H1 (cell line): ENCODE data around the gene PRDM15. TPM values are rescaled to one million over a fixed set of nuclear protein-coding genes. Genes with fewer than 3 reads are reported as not detected.

Experiments
- ATF3 ChIP-seq: IDR thresholded peaks from 2 replicates; pipeline ENCODE4 v1.6.1; 2011; ENCODE audit warnings: low read depth, mild to moderate bottlenecking, low read length; ENCODE audit not compliant: insufficient read depth
- HDAC2 ChIP-seq, 2 experiments: fragments of 300-600 bp in 1 of 2; sonication (generic) in 1 of 2; IDR thresholded peaks; 2 replicates each; pipeline ENCODE4 v1.6.1; 2011 to 2012; ENCODE audit warnings: low read depth in 2 of 2, low read length in 2 of 2, mild to moderate bottlenecking in 2 of 2, moderate library complexity in 2 of 2, borderline replicate concordance in 1 of 2, inconsistent platforms in 1 of 2
- HDAC6 ChIP-seq: IDR thresholded peaks from one replicate; pipeline ENCODE4 v1.7.1; 2012; ENCODE audit warnings: low read depth, mild to moderate bottlenecking, inconsistent platforms, low read length, moderate library complexity
- RXRA ChIP-seq: IDR thresholded peaks from 2 replicates; pipeline ENCODE4 v1.6.1; 2011; ENCODE audit warnings: low read depth, mild to moderate bottlenecking, low read length, moderate library complexity; ENCODE audit not compliant: insufficient read depth
- SRF ChIP-seq: IDR thresholded peaks from 2 replicates; pipeline ENCODE4 v1.6.1; 2011; ENCODE audit warnings: mild to moderate bottlenecking, low read depth, low read length, moderate library complexity
- polyA plus RNA-seq, 7 experiments: library from polyadenylated mRNA; depleted of rRNA in 3 of 7; stranded (reverse) in 5 of 7; unstranded in 2 of 7; fragments of >200 nt in 5 of 7; fragments of 200-250 nt in 2 of 7; gene quantifications; 1 replicate in 5 of 7; 2 replicates in 1 of 7; 4 replicates in 1 of 7; pipeline versions ENCODE4 v1.2.1 to v1.2.3, GENCODE V29; 2011 to 2013; ENCODE audit warnings: missing spikeins in 2 of 7, mixed read lengths in 2 of 7
- total RNA-seq: library from RNA; stranded (reverse); fragmentation: NEBNext Ultra II Directional; extraction: Animal tissue kit (Norgen Biotek cat#: 25700); gene quantifications from 2 replicates; pipeline ENCODE4 v1.2.1, GENCODE V29; 2021

Gene PRDM15
- total and polyA plus RNA-seq, 2 of the 8 experiments (the other 6 are each of a cell fraction or from before 2014, with no cell fraction given): 9.7 to 10.5 TPM

- TF ChIP-seq HDAC2 (IDR thresholded peaks at IDR 0.05; ENCODE audit: borderline replicate concordance in 1 of 2, low read depth in 2 of 2, low read length in 2 of 2) (no peak), HDAC6 (no peak), SRF (no peak), RXRA (no peak), ATF3 (no peak)
These were observed 78.5 kb downstream of the PRDM15 start (continued) for GRCh38 chr21:41800425-41801320.
